Raji (cell line): ENCODE results near the gene BARX1.

Experiments used
- POLR2A ChIP-seq: IDR thresholded peaks from 2 replicates; pipeline ENCODE4 v1.6.1; 2011; ENCODE audit warnings: low read depth, low read length, control low read depth; ENCODE audit not compliant: insufficient read depth

BARX1 gene

GRCh38 chr9:93955111-93955980, at the start of gene BARX1:
BARX1 (minus strand) TSS chr9:93955355; CDS start chr9:93955146, 209 bp downstream.
- no peak for TF ChIP-seq POLR2A

- no peak for TF ChIP-seq POLR2A
Observed at GRCh38 chr9:94002316-94003140, 47.4 kb upstream of the BARX1 start.

- no peak for TF ChIP-seq POLR2A
Observed at GRCh38 chr9:93996863-93997262, 41.7 kb upstream of the BARX1 start.

- TF ChIP-seq POLR2A = no peak
Observed at GRCh38 chr9:93996367-93996766, 41.2 kb upstream of the BARX1 start.

- TF ChIP-seq POLR2A = no peak
Observed at GRCh38 chr9:93994545-93994944, 39.4 kb upstream of the BARX1 start.

GRCh38 chr9:93994132-93994531, 39.0 kb upstream of the BARX1 start:
- no peak for TF ChIP-seq POLR2A

GRCh38 chr9:93992830-93993229, 37.7 kb upstream of the BARX1 start:
- TF ChIP-seq POLR2A = no peak

GRCh38 chr9:93990448-93990847, 35.3 kb upstream of the BARX1 start:
- no peak for TF ChIP-seq POLR2A

GRCh38 chr9:93988056-93988455, 32.9 kb upstream of the BARX1 start:
- TF ChIP-seq POLR2A = no peak

GRCh38 chr9:93984860-93985259, 29.7 kb upstream of the BARX1 start:
- TF ChIP-seq POLR2A = no peak

- TF ChIP-seq POLR2A = no peak
Observed at GRCh38 chr9:93983875-93984274, 28.7 kb upstream of the BARX1 start.

- no peak for TF ChIP-seq POLR2A
Observed at GRCh38 chr9:93979721-93980120, 24.6 kb upstream of the BARX1 start.

- TF ChIP-seq POLR2A = no peak
Observed at GRCh38 chr9:93978551-93978950, 23.4 kb upstream of the BARX1 start.

GRCh38 chr9:93976973-93977372, 21.8 kb upstream of the BARX1 start:
- no peak for TF ChIP-seq POLR2A

GRCh38 chr9:93976081-93976480, 20.9 kb upstream of the BARX1 start:
- no peak for TF ChIP-seq POLR2A

- TF ChIP-seq POLR2A = no peak
Observed at GRCh38 chr9:93975262-93975661, 20.1 kb upstream of the BARX1 start.
